H9 (cell line): Measurements from ENCODE around the gene NPFFR2. TPM values are rescaled to one million over a fixed set of nuclear protein-coding genes. Genes with fewer than 3 reads are reported as not detected.
"Not testable (repeated sequence)": the region's sequence is repeated elsewhere in the genome, so short reads cannot be mapped to it uniquely, and the experiment has no call there.

Source experiments
- DNase-seq: peaks from one replicate; pipeline ENCODE4 v3.0.0-alpha.2; 2017
- H2AFZ ChIP-seq: one replicate; pipeline ENCODE4 v1.6.1; 2013; ENCODE audit warnings: mild to moderate bottlenecking, low read length, control low read depth, moderate library complexity
- H2AK5ac ChIP-seq: 2 replicates; pipeline ENCODE4 v1.6.1; 2013; ENCODE audit warnings: low read length, control low read depth, mixed read lengths; ENCODE audit not compliant: insufficient read length
- H2BK120ac ChIP-seq: one replicate; pipeline ENCODE4 v1.6.1; 2013; ENCODE audit warnings: low read depth, mild to moderate bottlenecking, low read length, control low read depth, inconsistent platforms; ENCODE audit not compliant: poor library complexity, severe bottlenecking
- H2BK12ac ChIP-seq: 2 replicates; pipeline ENCODE4 v1.6.1; 2013; ENCODE audit warnings: low read length, control low read depth, mixed read lengths, low read depth; ENCODE audit not compliant: insufficient read length
- H2BK15ac ChIP-seq: 2 replicates; pipeline ENCODE4 v1.6.1; 2013; ENCODE audit warnings: low read depth, low read length, control low read depth
- H2BK20ac ChIP-seq: one replicate; pipeline ENCODE4 v1.6.1; 2013; ENCODE audit warnings: low read depth, mild to moderate bottlenecking, low read length, control low read depth, inconsistent platforms; ENCODE audit not compliant: poor library complexity, severe bottlenecking
- H2BK5ac ChIP-seq: 2 replicates; pipeline ENCODE4 v1.6.1; 2013; ENCODE audit warnings: low read length, control low read depth, mixed read lengths; ENCODE audit not compliant: insufficient read length
- H3K14ac ChIP-seq: 2 replicates; pipeline ENCODE4 v1.6.1; 2013; ENCODE audit warnings: low read length, control low read depth; ENCODE audit not compliant: insufficient read depth
- H3K18ac ChIP-seq: 2 replicates; pipeline ENCODE4 v1.6.1; 2013; ENCODE audit warnings: low read depth, mild to moderate bottlenecking, mixed read lengths, low read length, control low read depth; ENCODE audit not compliant: insufficient read length
- H3K23ac ChIP-seq: 2 replicates; pipeline ENCODE4 v1.6.1; 2013; ENCODE audit warnings: low read length, control low read depth, mixed read lengths, low read depth; ENCODE audit not compliant: insufficient read length
- H3K23me2 ChIP-seq: 2 replicates; pipeline ENCODE4 v1.6.1; 2013; ENCODE audit warnings: low read depth, mild to moderate bottlenecking, mixed read lengths, low read length, control low read depth; ENCODE audit not compliant: insufficient read length, poor library complexity, severe bottlenecking
- H3K27ac ChIP-seq: 2 replicates; pipeline ENCODE4 v1.5.1; 2013; ENCODE audit warnings: low read length, control low read depth, mixed read lengths, low read depth; ENCODE audit not compliant: insufficient read length
- H3K27me3 ChIP-seq: 2 replicates; pipeline ENCODE4 v1.6.1; 2013; ENCODE audit warnings: low read length, control low read depth, inconsistent platforms; ENCODE audit not compliant: insufficient read depth
- H3K4ac ChIP-seq: 2 replicates; pipeline ENCODE4 v1.6.1; 2013; ENCODE audit warnings: low read depth, mild to moderate bottlenecking, control low read depth, inconsistent platforms, low read length, moderate library complexity
- H3K4me1 ChIP-seq: 2 replicates; pipeline ENCODE4 v1.6.1; 2013; ENCODE audit warnings: low read length, control low read depth, inconsistent platforms; ENCODE audit not compliant: insufficient read depth
- H3K4me2 ChIP-seq: 2 replicates; pipeline ENCODE4 v1.6.1; 2013; ENCODE audit warnings: low read length, control low read depth, mixed read lengths; ENCODE audit not compliant: insufficient read length, insufficient read depth
- H3K56ac ChIP-seq: 2 replicates; pipeline ENCODE4 v1.6.1; 2013; ENCODE audit warnings: low read depth, mild to moderate bottlenecking, mixed read lengths, low read length, control low read depth; ENCODE audit not compliant: insufficient read length
- H3K79me1 ChIP-seq: 2 replicates; pipeline ENCODE4 v1.6.1; 2013; ENCODE audit warnings: low read depth, mild to moderate bottlenecking, moderate library complexity, low read length, control low read depth, inconsistent platforms; ENCODE audit not compliant: insufficient read depth, poor library complexity, severe bottlenecking
- H3K79me2 ChIP-seq: 2 replicates; pipeline ENCODE4 v1.6.1; 2013; ENCODE audit warnings: low read length, control low read depth, inconsistent platforms; ENCODE audit not compliant: insufficient read depth
- H3K9ac ChIP-seq: 2 replicates; pipeline ENCODE4 v1.6.1; 2013; ENCODE audit warnings: low read length, control low read depth, mixed read lengths; ENCODE audit not compliant: insufficient read length; ENCODE audit errors: extremely low read depth
- H3K9me3 ChIP-seq: one replicate; pipeline ENCODE4 v1.6.1; 2013; ENCODE audit warnings: low read depth, low read length, inconsistent platforms; ENCODE audit not compliant: control insufficient read depth
- H3T11ph ChIP-seq: one replicate; pipeline ENCODE4 v1.6.1; 2013; ENCODE audit warnings: mild to moderate bottlenecking, low read length, control low read depth, inconsistent platforms
- H4K20me1 ChIP-seq: one replicate; pipeline ENCODE4 v1.6.1; 2013; ENCODE audit not compliant: control insufficient read depth, insufficient read length, insufficient read depth
- H4K5ac ChIP-seq: 2 replicates; pipeline ENCODE4 v1.6.1; 2013; ENCODE audit warnings: low read depth, mild to moderate bottlenecking, mixed read lengths, low read length, control low read depth; ENCODE audit not compliant: insufficient read length
- H4K8ac ChIP-seq: replicated peaks from 2 replicates; pipeline ENCODE4 v1.6.1; 2013; ENCODE audit warnings: low read length, control low read depth, mixed read lengths, low read depth; ENCODE audit not compliant: insufficient read length
- H4K91ac ChIP-seq: 2 replicates; pipeline ENCODE4 v1.6.1; 2013; ENCODE audit warnings: low read depth, mild to moderate bottlenecking, moderate library complexity, mixed read lengths, low read length, control low read depth; ENCODE audit not compliant: insufficient read length
- H3K27ac Mint-ChIP-seq, 3 experiments: 2 replicates in 2 of 3; 3 replicates in 1 of 3; pipeline ENCODE4 v1.8.0; 2020 to 2021; ENCODE audit warnings: mixed read lengths in 3 of 3, mild to moderate bottlenecking in 1 of 3, moderate library complexity in 1 of 3
- H3K27me3 Mint-ChIP-seq: 2 replicates; pipeline ENCODE4 v1.8.0; 2021; ENCODE audit warnings: low read depth, mild to moderate bottlenecking, moderate library complexity, mixed read lengths
- H3K36me3 Mint-ChIP-seq, 3 experiments: 2 replicates in 2 of 3; 3 replicates in 1 of 3; pipeline ENCODE4 v1.8.0; 2020 to 2021; ENCODE audit warnings: low read depth in 3 of 3, mixed read lengths in 3 of 3; ENCODE audit not compliant: insufficient read depth in 1 of 3
- H3K4me1 Mint-ChIP-seq, 2 experiments: 2 replicates each; pipeline ENCODE4 v1.8.0; 2020; ENCODE audit warnings: mixed read lengths in 2 of 2
- H3K4me3 Mint-ChIP-seq, 2 experiments: 2 replicates in 1 of 2; 3 replicates in 1 of 2; pipeline ENCODE4 v1.8.0; 2020 to 2021; ENCODE audit warnings: mild to moderate bottlenecking in 2 of 2, mixed read lengths in 2 of 2, moderate library complexity in 1 of 2
- H3K9me3 Mint-ChIP-seq, 2 experiments: 2 replicates in 1 of 2; 3 replicates in 1 of 2; pipeline ENCODE4 v1.8.0; 2020; ENCODE audit warnings: mild to moderate bottlenecking in 2 of 2, mixed read lengths in 2 of 2, moderate library complexity in 1 of 2
- WGBS: extraction: QIAGEN DNeasy Blood & Tissue Kit; methylation state at CpG from one replicate; pipeline ENCODE4 v1.1.7; 2013; ENCODE audit warnings: missing lambda C conversion rate, low lambda C conversion rate, mixed read lengths; ENCODE audit not compliant: insufficient read length; ENCODE audit errors: extremely low coverage; 5-methylcytosine and 5-hydroxymethylcytosine counted together
- total RNA-seq: library from RNA; stranded (reverse); gene quantifications from 2 replicates; pipeline ENCODE4 v1.2.1, GENCODE V29; 2021
- TF ChIP-seq, protein P1 (sequence below): fragments of 200-600 bp; sonication (generic); conservative IDR thresholded peaks from 3 replicates; pipeline ENCODE4 v1.8.0; 2021; ENCODE audit warnings: antibody characterized with exemption, mild to moderate bottlenecking

NPFFR2 gene
- total RNA-seq, 1 experiment from 2014 or later = 7.3 TPM

DNA sequence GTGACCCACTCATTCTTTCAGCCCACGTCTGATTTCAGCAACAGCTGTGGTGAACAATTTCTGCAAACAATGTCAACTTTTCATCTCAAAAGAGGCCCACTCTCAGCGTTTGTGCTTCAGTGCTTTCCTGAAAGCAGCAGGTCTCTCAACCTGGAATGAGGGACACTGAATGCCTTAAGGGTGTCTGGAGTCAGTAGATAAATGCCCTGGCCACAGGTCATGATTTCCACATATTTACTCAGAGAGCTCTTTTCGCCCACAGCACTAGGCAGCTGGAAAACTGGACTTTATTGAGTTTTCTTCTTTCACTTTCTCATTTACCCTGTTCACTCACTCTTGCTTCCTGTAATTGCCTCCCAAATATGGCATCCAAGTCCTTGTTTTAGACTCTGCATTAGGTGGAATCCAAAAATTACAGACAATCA, 52.8 kb downstream of the NPFFR2 start:
- Histone ChIP-seq H3K4me1 (peaks cover 3% of the 10 kb centered on the region; the same call in 1 of the 2 replicates), H3K23me2 (no peaks in the 10 kb centered on the region), H2BK15ac (no peak overlapping the region), H4K91ac (no peak overlapping the region), H3K14ac (no peak overlapping the region), H3K79me2 (no peaks in the 10 kb centered on the region), H3K4me2 (no peak overlapping the region), H3K79me1 (no peaks in the 10 kb centered on the region), H2BK20ac (no peak overlapping the region), H2BK5ac (no peak overlapping the region), H3T11ph (no peak overlapping the region), H2BK12ac (no peak overlapping the region), H3K56ac (no peak overlapping the region), H4K5ac (no peak overlapping the region), H3K9ac (no peak overlapping the region), H2BK120ac (no peak overlapping the region), H2AK5ac (no peak overlapping the region), H3K27ac (no peak overlapping the region), H3K18ac (no peak overlapping the region), H3K9me3 (no peaks in the 10 kb centered on the region), H2AFZ (no peak overlapping the region), H3K27me3 (no peaks in the 10 kb centered on the region), H3K4ac (no peak overlapping the region), H3K23ac (no peak overlapping the region), H4K20me1 (no peaks in the 10 kb centered on the region), H4K8ac (no peak overlapping the region)
- Mint-ChIP-seq H3K9me3 (peaks cover 0 to 2% of the 10 kb centered on the region in 2 experiments; a peak in 2 of 5 replicates), H3K27me3 (no peaks in the 10 kb centered on the region), H3K4me1 (peaks cover 9 to 20% of the 10 kb centered on the region in 2 experiments), H3K36me3 (peaks cover 0 to 6% (median 5%) of the 10 kb centered on the region in 3 experiments; a peak in 4 of 7 replicates), H3K27ac (peak overlapping the region in 2 of 3 experiments; percentile 1 to 27; a peak in 2 of 7 replicates), H3K4me3 (no peak overlapping the region)
- TF ChIP-seq, protein P1, sequence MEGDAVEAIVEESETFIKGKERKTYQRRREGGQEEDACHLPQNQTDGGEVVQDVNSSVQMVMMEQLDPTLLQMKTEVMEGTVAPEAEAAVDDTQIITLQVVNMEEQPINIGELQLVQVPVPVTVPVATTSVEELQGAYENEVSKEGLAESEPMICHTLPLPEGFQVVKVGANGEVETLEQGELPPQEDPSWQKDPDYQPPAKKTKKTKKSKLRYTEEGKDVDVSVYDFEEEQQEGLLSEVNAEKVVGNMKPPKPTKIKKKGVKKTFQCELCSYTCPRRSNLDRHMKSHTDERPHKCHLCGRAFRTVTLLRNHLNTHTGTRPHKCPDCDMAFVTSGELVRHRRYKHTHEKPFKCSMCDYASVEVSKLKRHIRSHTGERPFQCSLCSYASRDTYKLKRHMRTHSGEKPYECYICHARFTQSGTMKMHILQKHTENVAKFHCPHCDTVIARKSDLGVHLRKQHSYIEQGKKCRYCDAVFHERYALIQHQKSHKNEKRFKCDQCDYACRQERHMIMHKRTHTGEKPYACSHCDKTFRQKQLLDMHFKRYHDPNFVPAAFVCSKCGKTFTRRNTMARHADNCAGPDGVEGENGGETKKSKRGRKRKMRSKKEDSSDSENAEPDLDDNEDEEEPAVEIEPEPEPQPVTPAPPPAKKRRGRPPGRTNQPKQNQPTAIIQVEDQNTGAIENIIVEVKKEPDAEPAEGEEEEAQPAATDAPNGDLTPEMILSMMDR = no peak
- WGBS = no CpG with 5 or more reads among the region's 3 CpGs
- no peak for DNase-seq

DNA sequence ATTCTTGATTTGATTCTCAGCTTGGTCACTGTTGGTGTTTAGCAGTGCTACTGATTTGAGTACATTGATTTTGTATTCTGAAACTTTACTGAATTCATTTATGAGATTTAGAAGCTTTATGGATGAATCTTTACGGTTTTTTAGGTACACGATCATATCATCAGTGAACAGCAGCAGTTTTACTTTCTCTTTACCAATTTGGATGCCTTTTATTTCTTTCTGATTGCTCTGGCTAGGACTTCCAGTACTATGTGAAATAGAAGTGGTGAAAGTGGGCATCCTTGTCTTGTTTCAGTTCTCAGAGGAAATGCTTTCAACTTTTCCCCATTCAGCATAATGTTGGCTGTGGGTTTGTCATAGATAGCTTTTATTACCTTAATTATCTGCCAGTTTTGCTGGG, 58.8 kb downstream of the NPFFR2 start:
- not testable (repeated sequence) for H3T11ph ChIP-seq, H4K5ac ChIP-seq, H3K23me2 ChIP-seq, H3K4me1 ChIP-seq, H3K18ac ChIP-seq, H4K8ac ChIP-seq, H2AFZ ChIP-seq, H2BK15ac ChIP-seq, H3K4ac ChIP-seq, DNase-seq, H2BK5ac ChIP-seq, H3K4me3 Mint-ChIP-seq, H3K9ac ChIP-seq, H3K79me2 ChIP-seq, H2AK5ac ChIP-seq, H3K27ac Mint-ChIP-seq, H3K27me3 ChIP-seq, H3K56ac ChIP-seq, H2BK120ac ChIP-seq, H3K27me3 Mint-ChIP-seq, H3K9me3 ChIP-seq, H2BK20ac ChIP-seq, H3K23ac ChIP-seq, H3K14ac ChIP-seq, H3K27ac ChIP-seq, H3K4me2 ChIP-seq, H3K79me1 ChIP-seq, H4K20me1 ChIP-seq, H2BK12ac ChIP-seq, H4K91ac ChIP-seq
- peaks cover 3 to 16% of the 10 kb centered on the region in 2 experiments; a peak in 4 of 5 replicates for H3K9me3 Mint-ChIP-seq
- peaks cover 19 to 23% (median 22%) of the 10 kb centered on the region in 3 experiments for H3K36me3 Mint-ChIP-seq
- H3K4me1 Mint-ChIP-seq = peaks cover 10 to 24% of the 10 kb centered on the region in 2 experiments
- WGBS = no CpG with 5 or more reads among the region's 2 CpGs
